H9 (cell line): Measurements from ENCODE around the gene FREM1. TPM values are rescaled to one million over a fixed set of nuclear protein-coding genes. Genes with fewer than 3 reads are reported as not detected.

Source experiments
- DNase-seq: peaks from one replicate; pipeline ENCODE4 v3.0.0-alpha.2; 2017
- H2AFZ ChIP-seq: one replicate; pipeline ENCODE4 v1.6.1; 2013; ENCODE audit warnings: mild to moderate bottlenecking, low read length, control low read depth, moderate library complexity
- H2AK5ac ChIP-seq: 2 replicates; pipeline ENCODE4 v1.6.1; 2013; ENCODE audit warnings: low read length, control low read depth, mixed read lengths; ENCODE audit not compliant: insufficient read length
- H2BK120ac ChIP-seq: one replicate; pipeline ENCODE4 v1.6.1; 2013; ENCODE audit warnings: low read depth, mild to moderate bottlenecking, low read length, control low read depth, inconsistent platforms; ENCODE audit not compliant: poor library complexity, severe bottlenecking
- H2BK12ac ChIP-seq: 2 replicates; pipeline ENCODE4 v1.6.1; 2013; ENCODE audit warnings: low read length, control low read depth, mixed read lengths, low read depth; ENCODE audit not compliant: insufficient read length
- H2BK15ac ChIP-seq: 2 replicates; pipeline ENCODE4 v1.6.1; 2013; ENCODE audit warnings: low read depth, low read length, control low read depth
- H2BK20ac ChIP-seq: one replicate; pipeline ENCODE4 v1.6.1; 2013; ENCODE audit warnings: low read depth, mild to moderate bottlenecking, low read length, control low read depth, inconsistent platforms; ENCODE audit not compliant: poor library complexity, severe bottlenecking
- H2BK5ac ChIP-seq: 2 replicates; pipeline ENCODE4 v1.6.1; 2013; ENCODE audit warnings: low read length, control low read depth, mixed read lengths; ENCODE audit not compliant: insufficient read length
- H3K14ac ChIP-seq: 2 replicates; pipeline ENCODE4 v1.6.1; 2013; ENCODE audit warnings: low read length, control low read depth; ENCODE audit not compliant: insufficient read depth
- H3K18ac ChIP-seq: 2 replicates; pipeline ENCODE4 v1.6.1; 2013; ENCODE audit warnings: low read depth, mild to moderate bottlenecking, mixed read lengths, low read length, control low read depth; ENCODE audit not compliant: insufficient read length
- H3K23ac ChIP-seq: 2 replicates; pipeline ENCODE4 v1.6.1; 2013; ENCODE audit warnings: low read length, control low read depth, mixed read lengths, low read depth; ENCODE audit not compliant: insufficient read length
- H3K23me2 ChIP-seq: 2 replicates; pipeline ENCODE4 v1.6.1; 2013; ENCODE audit warnings: low read depth, mild to moderate bottlenecking, mixed read lengths, low read length, control low read depth; ENCODE audit not compliant: insufficient read length, poor library complexity, severe bottlenecking
- H3K27ac ChIP-seq: 2 replicates; pipeline ENCODE4 v1.5.1; 2013; ENCODE audit warnings: low read length, control low read depth, mixed read lengths, low read depth; ENCODE audit not compliant: insufficient read length
- H3K27me3 ChIP-seq: 2 replicates; pipeline ENCODE4 v1.6.1; 2013; ENCODE audit warnings: low read length, control low read depth, inconsistent platforms; ENCODE audit not compliant: insufficient read depth
- H3K4ac ChIP-seq: 2 replicates; pipeline ENCODE4 v1.6.1; 2013; ENCODE audit warnings: low read depth, mild to moderate bottlenecking, control low read depth, inconsistent platforms, low read length, moderate library complexity
- H3K4me1 ChIP-seq: 2 replicates; pipeline ENCODE4 v1.6.1; 2013; ENCODE audit warnings: low read length, control low read depth, inconsistent platforms; ENCODE audit not compliant: insufficient read depth
- H3K4me2 ChIP-seq: 2 replicates; pipeline ENCODE4 v1.6.1; 2013; ENCODE audit warnings: low read length, control low read depth, mixed read lengths; ENCODE audit not compliant: insufficient read length, insufficient read depth
- H3K56ac ChIP-seq: 2 replicates; pipeline ENCODE4 v1.6.1; 2013; ENCODE audit warnings: low read depth, mild to moderate bottlenecking, mixed read lengths, low read length, control low read depth; ENCODE audit not compliant: insufficient read length
- H3K79me1 ChIP-seq: 2 replicates; pipeline ENCODE4 v1.6.1; 2013; ENCODE audit warnings: low read depth, mild to moderate bottlenecking, moderate library complexity, low read length, control low read depth, inconsistent platforms; ENCODE audit not compliant: insufficient read depth, poor library complexity, severe bottlenecking
- H3K79me2 ChIP-seq: 2 replicates; pipeline ENCODE4 v1.6.1; 2013; ENCODE audit warnings: low read length, control low read depth, inconsistent platforms; ENCODE audit not compliant: insufficient read depth
- H3K9ac ChIP-seq: 2 replicates; pipeline ENCODE4 v1.6.1; 2013; ENCODE audit warnings: low read length, control low read depth, mixed read lengths; ENCODE audit not compliant: insufficient read length; ENCODE audit errors: extremely low read depth
- H3K9me3 ChIP-seq: one replicate; pipeline ENCODE4 v1.6.1; 2013; ENCODE audit warnings: low read depth, low read length, inconsistent platforms; ENCODE audit not compliant: control insufficient read depth
- H3T11ph ChIP-seq: one replicate; pipeline ENCODE4 v1.6.1; 2013; ENCODE audit warnings: mild to moderate bottlenecking, low read length, control low read depth, inconsistent platforms
- H4K20me1 ChIP-seq: one replicate; pipeline ENCODE4 v1.6.1; 2013; ENCODE audit not compliant: control insufficient read depth, insufficient read length, insufficient read depth
- H4K5ac ChIP-seq: 2 replicates; pipeline ENCODE4 v1.6.1; 2013; ENCODE audit warnings: low read depth, mild to moderate bottlenecking, mixed read lengths, low read length, control low read depth; ENCODE audit not compliant: insufficient read length
- H4K8ac ChIP-seq: replicated peaks from 2 replicates; pipeline ENCODE4 v1.6.1; 2013; ENCODE audit warnings: low read length, control low read depth, mixed read lengths, low read depth; ENCODE audit not compliant: insufficient read length
- H4K91ac ChIP-seq: 2 replicates; pipeline ENCODE4 v1.6.1; 2013; ENCODE audit warnings: low read depth, mild to moderate bottlenecking, moderate library complexity, mixed read lengths, low read length, control low read depth; ENCODE audit not compliant: insufficient read length
- H3K27ac Mint-ChIP-seq, 3 experiments: 2 replicates in 2 of 3; 3 replicates in 1 of 3; pipeline ENCODE4 v1.8.0; 2020 to 2021; ENCODE audit warnings: mixed read lengths in 3 of 3, mild to moderate bottlenecking in 1 of 3, moderate library complexity in 1 of 3
- H3K27me3 Mint-ChIP-seq: 2 replicates; pipeline ENCODE4 v1.8.0; 2021; ENCODE audit warnings: low read depth, mild to moderate bottlenecking, moderate library complexity, mixed read lengths
- H3K36me3 Mint-ChIP-seq, 3 experiments: 2 replicates in 2 of 3; 3 replicates in 1 of 3; pipeline ENCODE4 v1.8.0; 2020 to 2021; ENCODE audit warnings: low read depth in 3 of 3, mixed read lengths in 3 of 3; ENCODE audit not compliant: insufficient read depth in 1 of 3
- H3K4me1 Mint-ChIP-seq, 2 experiments: 2 replicates each; pipeline ENCODE4 v1.8.0; 2020; ENCODE audit warnings: mixed read lengths in 2 of 2
- H3K4me3 Mint-ChIP-seq, 2 experiments: 2 replicates in 1 of 2; 3 replicates in 1 of 2; pipeline ENCODE4 v1.8.0; 2020 to 2021; ENCODE audit warnings: mild to moderate bottlenecking in 2 of 2, mixed read lengths in 2 of 2, moderate library complexity in 1 of 2
- H3K9me3 Mint-ChIP-seq, 2 experiments: 2 replicates in 1 of 2; 3 replicates in 1 of 2; pipeline ENCODE4 v1.8.0; 2020; ENCODE audit warnings: mild to moderate bottlenecking in 2 of 2, mixed read lengths in 2 of 2, moderate library complexity in 1 of 2
- CTCF ChIP-seq: fragments of 200-600 bp; sonication (generic); conservative IDR thresholded peaks from 3 replicates; pipeline ENCODE4 v1.8.0; 2021; ENCODE audit warnings: antibody characterized with exemption, mild to moderate bottlenecking
- total RNA-seq: library from RNA; stranded (reverse); gene quantifications from 2 replicates; pipeline ENCODE4 v1.2.1, GENCODE V29; 2021

Gene FREM1
- total RNA-seq, 1 experiment from 2014 or later = 0.44 TPM

GRCh38 chr9:14814249-14814628 is 96.0 kb downstream of the FREM1 start:
- Histone ChIP-seq H3K27me3 (no peaks in the 10 kb centered on the region), H2BK120ac (no peak overlapping the region), H3K9me3 (no peaks in the 10 kb centered on the region), H2BK20ac (no peak overlapping the region), H3K79me1 (no peaks in the 10 kb centered on the region), H2AFZ (no peak overlapping the region), H2BK15ac (no peak overlapping the region), H4K5ac (no peak overlapping the region), H3K56ac (no peak overlapping the region), H3K79me2 (no peaks in the 10 kb centered on the region), H4K20me1 (no peaks in the 10 kb centered on the region), H3T11ph (no peak overlapping the region), H2BK12ac (no peak overlapping the region), H4K8ac (no peak overlapping the region), H3K4me2 (no peak overlapping the region), H3K23me2 (no peaks in the 10 kb centered on the region), H3K27ac (no peak overlapping the region), H3K23ac (no peak overlapping the region), H3K18ac (no peak overlapping the region), H4K91ac (no peak overlapping the region), H2AK5ac (no peak overlapping the region), H2BK5ac (no peak overlapping the region), H3K4ac (no peak overlapping the region), H3K4me1 (no peaks in the 10 kb centered on the region), H3K14ac (no peak overlapping the region), H3K9ac (no peak overlapping the region)
- H3K27ac Mint-ChIP-seq = no peak overlapping the region
- H3K9me3 Mint-ChIP-seq = 0 out of 5 replicates have a peak, but pooled peaks cover 0 to under 1% of the 10 kb centered on the region in 2 experiments
- H3K4me1 Mint-ChIP-seq = peaks cover 7 to 8% of the 10 kb centered on the region in 2 experiments
- peaks cover 0 to 4% (median 2%) of the 10 kb centered on the region in 3 experiments; a peak in 4 of 7 replicates for H3K36me3 Mint-ChIP-seq
- DNase-seq = no peak
- no peak for TF ChIP-seq CTCF
- H3K4me3 Mint-ChIP-seq = no peak overlapping the region
- H3K27me3 Mint-ChIP-seq = no peaks in the 10 kb centered on the region
